BE2C (cell line): ENCODE data around the gene DUSP8.

Source experiments
- DNase-seq: peaks from one replicate; pipeline ENCODE4 v3.0.0-alpha.2; 2020
- H3K27me3 ChIP-seq: fragments of 250-450 bp; sonication (Bioruptor Pico); 2 replicates; pipeline ENCODE4 v1.5.1; 2020; ENCODE audit warnings: mild to moderate bottlenecking
- H3K36me3 ChIP-seq: fragments of 250-450 bp; sonication (Bioruptor Pico); 2 replicates; pipeline ENCODE4 v1.5.1; 2020; ENCODE audit warnings: mild to moderate bottlenecking
- H3K4me1 ChIP-seq: fragments of 250-450 bp; sonication (Bioruptor Pico); 2 replicates; pipeline ENCODE4 v1.5.1; 2020
- H3K4me3 ChIP-seq: 2 replicates; pipeline ENCODE4 v1.5.1; 2011; ENCODE audit warnings: low read depth, low read length
- H3K9me3 ChIP-seq: fragments of 250-450 bp; sonication (Bioruptor Pico); 2 replicates; pipeline ENCODE4 v1.5.1; 2020
- CTCF ChIP-seq: IDR thresholded peaks from 2 replicates; pipeline ENCODE4 v1.5.1; 2012; ENCODE audit warnings: mild to moderate bottlenecking, low read depth, low read length

Gene DUSP8

DNA sequence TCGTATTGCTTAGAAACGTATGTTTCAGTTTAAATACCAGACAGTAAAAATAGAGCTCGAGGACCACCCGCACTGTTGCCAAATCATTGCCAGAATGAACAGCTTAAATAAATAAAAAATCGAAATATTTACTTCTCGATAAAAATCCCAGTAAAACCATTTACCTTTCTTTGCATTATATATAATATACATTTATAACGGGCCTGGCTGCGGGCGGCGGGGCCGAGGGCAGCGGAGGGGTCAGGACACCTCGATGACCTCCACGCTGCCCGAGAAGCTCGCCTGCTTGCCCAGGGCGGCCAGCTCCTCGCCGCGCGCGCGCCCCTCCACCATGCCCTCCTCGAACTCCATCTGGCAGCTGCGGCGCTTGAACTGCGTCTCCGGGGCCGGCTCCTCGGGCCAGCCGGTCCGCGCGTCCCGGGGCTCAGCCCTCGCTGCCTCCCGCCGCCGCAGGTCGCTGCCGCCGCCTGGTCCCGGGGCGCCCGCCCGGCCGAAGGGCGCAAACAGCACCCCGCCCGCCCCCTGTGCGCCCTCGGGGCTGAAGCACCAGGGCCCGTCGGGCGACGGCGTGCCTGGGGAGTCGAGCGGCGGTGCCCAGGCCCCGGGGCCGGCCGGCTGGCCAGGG is 15.7 kb downstream of the DUSP8 start:
- H3K36me3 ChIP-seq, result no peaks in the 10 kb centered on the region
- no peak for DNase-seq
- H3K4me3 ChIP-seq, result no peak overlapping the region
- no peak for TF ChIP-seq CTCF
- H3K9me3 ChIP-seq, result no peaks in the 10 kb centered on the region
- H3K4me1 ChIP-seq, result no peaks in the 10 kb centered on the region
- H3K27me3 ChIP-seq, result no peaks in the 10 kb centered on the region

- Histone ChIP-seq H3K4me1 (no peaks in the 10 kb centered on the region), H3K9me3 (no peaks in the 10 kb centered on the region), H3K4me3 (no peak overlapping the region), H3K27me3 (no peaks in the 10 kb centered on the region), H3K36me3 (no peaks in the 10 kb centered on the region)
- no peak for DNase-seq
- TF ChIP-seq CTCF, result no peak
Measured at GRCh38 chr11:1555713-1556153, 16.3 kb downstream of the DUSP8 start.

- Histone ChIP-seq H3K9me3 (no peaks in the 10 kb centered on the region), H3K4me1 (no peaks in the 10 kb centered on the region), H3K36me3 (no peaks in the 10 kb centered on the region), H3K4me3 (no peak overlapping the region), H3K27me3 (no peaks in the 10 kb centered on the region)
- no peak for DNase-seq
- no peak for TF ChIP-seq CTCF
Measured at GRCh38 chr11:1554981-1555712, 16.9 kb downstream of the DUSP8 start.

- no peaks in the 10 kb centered on the region for H3K9me3 ChIP-seq
- no peak for TF ChIP-seq CTCF
- no peak for DNase-seq
Measured at GRCh38 chr11:1553808-1554594, 18.1 kb downstream of the DUSP8 start.

GRCh38 chr11:1549338-1550330 is 22.4 kb downstream of the DUSP8 start:
- no peaks in the 10 kb centered on the region for H3K36me3 ChIP-seq
- H3K9me3 ChIP-seq, result no peaks in the 10 kb centered on the region
- TF ChIP-seq CTCF, result no peak
- H3K4me3 ChIP-seq, result no peak overlapping the region
- peaks cover 19% of the 10 kb centered on the region for H3K27me3 ChIP-seq
- no peak for DNase-seq
- no peaks in the 10 kb centered on the region for H3K4me1 ChIP-seq

More at GRCh38 chr11:1553808-1554594, 18.1 kb downstream of the DUSP8 start:
- no peaks in the 10 kb centered on the region for H3K4me1 ChIP-seq
- no peak overlapping the region for H3K4me3 ChIP-seq
- no peaks in the 10 kb centered on the region for H3K36me3 ChIP-seq
- H3K27me3 ChIP-seq, result no peaks in the 10 kb centered on the region
